PC-9 (cell line): ENCODE data around the gene ALKBH7. TPM values are rescaled to one million over a fixed set of nuclear protein-coding genes. Genes with fewer than 3 reads are reported as not detected.

Source experiments
- BruUV-seq: library from RNA; stranded (reverse); fragments of 400-500 nt; replicated peaks from 2 replicates; lab custom pipeline; 2021; lab: Mats Ljungman, UMichigan
- CTCF ChIA-PET: fragments of 300-600 bp; sonication (Branson Sonifier 250); formaldehyde crosslinking; loops from one replicate; lab custom pipeline; 2022; ENCODE audit warnings: antibody characterized with exemption; lab: Charles Lee
- POLR2A ChIA-PET: fragments of 300-600 bp; sonication (Branson Sonifier 250); formaldehyde crosslinking; loops from one replicate; lab custom pipeline; 2022; ENCODE audit warnings: antibody characterized with exemption; ENCODE audit not compliant: unreplicated experiment; lab: Charles Lee
- DNase-seq, 2 experiments: peaks; one replicate each; pipeline versions ENCODE4 v3.0.0 to v3.0.0-alpha.2; 2015 to 2022; ENCODE audit warnings: mixed read lengths in 1 of 2
- H2AFZ ChIP-seq: fragments of 200-600 bp; sonication (generic); 2 replicates; pipeline ENCODE4 v1.8.1; 2017; ENCODE audit warnings: antibody characterized with exemption
- H3F3A ChIP-seq: fragments of 200-600 bp; sonication (generic); 2 replicates; pipeline ENCODE4 v1.8.1; 2017; ENCODE audit warnings: antibody characterized with exemption, mild to moderate bottlenecking, low read depth; ENCODE audit not compliant: insufficient read depth
- H3K27ac ChIP-seq: fragments of 200-600 bp; sonication (generic); 2 replicates; pipeline ENCODE4 v1.6.1; 2016; ENCODE audit warnings: mixed run types
- H3K27me3 ChIP-seq: fragments of 200-600 bp; sonication (generic); 2 replicates; pipeline ENCODE4 v1.6.1; 2016; ENCODE audit warnings: low read depth, mixed run types; ENCODE audit not compliant: insufficient read depth
- H3K36me3 ChIP-seq: fragments of 200-600 bp; sonication (generic); 2 replicates; pipeline ENCODE4 v1.6.1; 2016; ENCODE audit warnings: low read depth, mixed run types
- H3K4me1 ChIP-seq: fragments of 200-600 bp; sonication (generic); replicated peaks from 2 replicates; pipeline ENCODE4 v1.6.1; 2016; ENCODE audit warnings: mixed run types; ENCODE audit not compliant: insufficient read depth
- H3K4me2 ChIP-seq: fragments of 200-600 bp; sonication (generic); 2 replicates; pipeline ENCODE4 v1.6.1; 2017; ENCODE audit warnings: mixed run types
- H3K4me3 ChIP-seq: fragments of 200-600 bp; sonication (generic); 2 replicates; pipeline ENCODE4 v1.6.1; 2016; ENCODE audit warnings: mixed run types
- H3K79me2 ChIP-seq: fragments of 200-600 bp; sonication (generic); 2 replicates; pipeline ENCODE4 v1.6.1; 2017; ENCODE audit warnings: low read depth, mixed run types
- H3K9me2 ChIP-seq: fragments of 200-600 bp; sonication (generic); 2 replicates; pipeline ENCODE4 v1.8.1; 2017; ENCODE audit warnings: mild to moderate bottlenecking; ENCODE audit not compliant: insufficient read depth
- H3K9me3 ChIP-seq: fragments of 200-600 bp; sonication (generic); 2 replicates; pipeline ENCODE4 v1.8.1; 2016; ENCODE audit warnings: low read depth; ENCODE audit not compliant: insufficient read depth
- H4K20me1 ChIP-seq: fragments of 200-600 bp; sonication (generic); 2 replicates; pipeline ENCODE4 v1.8.1; 2017; ENCODE audit not compliant: insufficient read depth
- CTCF ChIP-seq: fragments of 200-600 bp; sonication (generic); conservative IDR thresholded peaks from 2 replicates; pipeline ENCODE4 v1.6.1; 2017; ENCODE audit warnings: mixed run types, antibody characterized with exemption, mild to moderate bottlenecking, moderate library complexity
- EZH2 ChIP-seq: fragments of 200-600 bp; sonication (generic); IDR thresholded peaks from 2 replicates; pipeline ENCODE4 v1.8.0; 2017; ENCODE audit warnings: antibody characterized with exemption, low read depth
- intact Hi-C: fragments of 100-400 bp; cut with micrococcal nuclease; formaldehyde crosslinking; loops from one replicate; pipeline ENCODE4 v1.10.0; 2022; ENCODE audit not compliant: unreplicated experiment
- total RNA-seq: library from RNA; stranded (reverse); gene quantifications from 2 replicates; pipeline ENCODE4 v1.2.3, GENCODE V29; 2021

Gene ALKBH7
- total RNA-seq, 1 experiment from 2014 or later = 53.6 TPM

DNA sequence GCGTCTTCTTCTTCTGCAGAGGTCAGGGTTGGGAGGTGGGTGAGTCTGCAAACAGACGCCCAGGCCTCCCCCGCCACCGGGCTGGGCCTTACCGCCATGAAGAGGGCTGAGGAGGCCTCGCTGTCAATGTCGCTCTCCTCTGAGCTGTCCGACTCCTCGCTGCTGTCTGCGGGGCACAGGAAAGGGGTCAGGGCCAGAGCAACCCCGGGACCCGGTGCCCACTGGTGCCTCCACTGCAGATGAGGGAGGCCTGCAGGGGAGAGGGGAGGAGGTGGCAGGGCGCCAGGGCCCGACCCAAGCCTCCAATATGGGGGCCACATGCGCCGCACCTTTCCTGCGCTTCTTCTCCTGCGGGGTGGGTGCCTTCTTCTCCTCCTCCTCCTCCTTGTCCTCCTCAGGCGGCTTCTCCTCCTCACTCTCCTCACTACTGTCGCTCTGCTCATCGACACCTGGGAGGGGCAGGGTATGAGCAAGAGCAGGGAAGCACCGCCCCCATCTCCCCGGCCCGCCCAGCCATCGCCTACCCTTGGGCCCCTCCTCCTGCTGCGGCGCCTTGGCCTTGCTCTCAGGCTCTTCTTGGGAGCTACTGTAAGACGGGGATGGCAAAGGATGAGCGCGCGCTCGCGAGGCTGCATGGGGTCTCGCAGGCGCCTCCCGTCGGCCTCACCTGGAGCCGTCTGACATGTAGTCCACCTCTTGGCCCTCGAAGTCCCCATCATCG, 8.6 kb downstream of the ALKBH7 start:
- no peaks in the 10 kb centered on the region for H3K27me3 ChIP-seq
- no peaks in the 10 kb centered on the region for H3K9me2 ChIP-seq
- H4K20me1 ChIP-seq = no peaks in the 10 kb centered on the region
- CTCF ChIA-PET = no interaction called here
- H3K4me2 ChIP-seq = no peak overlapping the region
- no peaks in the 10 kb centered on the region for H3F3A ChIP-seq
- no peaks in the 10 kb centered on the region for H3K4me1 ChIP-seq
- intact Hi-C loops = no loop called here
- BruUV-seq = TSS peak; percentile 39
- H3K27ac ChIP-seq = no peak overlapping the region
- no peaks in the 10 kb centered on the region for H3K9me3 ChIP-seq
- POLR2A ChIA-PET = no interaction called here
- H3K36me3 ChIP-seq = no peaks in the 10 kb centered on the region
- no peak for DNase-seq
- TF ChIP-seq CTCF = no peak
- TF ChIP-seq EZH2 = no peak
- no peak overlapping the region for H2AFZ ChIP-seq
- H3K4me3 ChIP-seq = no peak overlapping the region
- no peaks in the 10 kb centered on the region for H3K79me2 ChIP-seq

GRCh38 chr19:6383188-6383587, 10.6 kb downstream of the ALKBH7 start:
- H3K4me3 ChIP-seq = no peak overlapping the region
- no peaks in the 10 kb centered on the region for H3K79me2 ChIP-seq
- no peak overlapping the region for H3K4me2 ChIP-seq
- no TSS peak for BruUV-seq
- TF ChIP-seq EZH2 = no peak
- TF ChIP-seq CTCF = no peak
- H3K9me3 ChIP-seq = no peaks in the 10 kb centered on the region
- H3K27me3 ChIP-seq = no peaks in the 10 kb centered on the region
- H3K36me3 ChIP-seq = no peaks in the 10 kb centered on the region
- intact Hi-C loops = no loop called here
- DNase-seq = no peak
- no peaks in the 10 kb centered on the region for H3F3A ChIP-seq
- no peaks in the 10 kb centered on the region for H3K4me1 ChIP-seq
- H3K9me2 ChIP-seq = no peaks in the 10 kb centered on the region
- POLR2A ChIA-PET = no interaction called here
- H2AFZ ChIP-seq = no peak overlapping the region
- no peaks in the 10 kb centered on the region for H4K20me1 ChIP-seq
- CTCF ChIA-PET = no interaction called here
- no peak overlapping the region for H3K27ac ChIP-seq

DNA sequence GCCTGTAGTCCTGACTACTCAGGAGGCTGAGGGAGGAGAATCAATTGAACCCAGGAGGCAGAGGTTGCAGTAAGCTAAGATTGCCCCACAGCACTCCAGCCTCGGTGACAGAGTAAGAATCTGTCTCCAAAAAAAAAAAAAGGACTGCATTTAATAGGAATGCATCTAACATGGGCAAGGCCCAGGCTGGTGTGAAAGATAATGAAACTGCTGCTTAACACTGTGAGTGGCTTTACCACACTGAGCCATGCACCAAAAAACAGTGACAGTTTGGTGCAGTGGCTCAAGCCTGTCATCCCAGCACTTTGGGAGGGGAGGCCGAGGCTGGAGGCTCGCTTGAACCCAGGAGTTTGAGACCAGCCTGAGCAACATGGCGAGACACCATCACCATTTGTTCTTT, 11.8 kb downstream of the ALKBH7 start:
- Histone ChIP-seq H3F3A (no peaks in the 10 kb centered on the region), H3K4me3 (no peak overlapping the region), H3K4me2 (no peak overlapping the region), H3K27ac (no peak overlapping the region), H2AFZ (no peak overlapping the region), H3K9me2 (no peaks in the 10 kb centered on the region), H3K4me1 (no peaks in the 10 kb centered on the region), H3K27me3 (no peaks in the 10 kb centered on the region), H3K79me2 (no peaks in the 10 kb centered on the region), H3K36me3 (no peaks in the 10 kb centered on the region), H4K20me1 (no peaks in the 10 kb centered on the region), H3K9me3 (no peaks in the 10 kb centered on the region)
- CTCF ChIA-PET = no interaction called here
- intact Hi-C loops = no loop called here
- POLR2A ChIA-PET = no interaction called here
- BruUV-seq = no TSS peak
- DNase-seq = no peak
- TF ChIP-seq CTCF = no peak
- no peak for TF ChIP-seq EZH2
